H54 (cell line): ENCODE measurements around the gene DLX3.

ENCODE experiments used
- DNase-seq: peaks from one replicate; pipeline ENCODE4 v3.0.0; 2011; ENCODE audit warnings: low spot score, mixed read lengths; ENCODE audit not compliant: insufficient read length
- FAIRE-seq: peaks from 3 replicates; lab custom pipeline; 2011; peaks lifted over from hg19 to GRCh38; lab: Jason Lieb, UNC
- POLR2A ChIP-seq: IDR thresholded peaks from 2 replicates; pipeline ENCODE4 v1.6.1; 2011; ENCODE audit warnings: low read depth, mild to moderate bottlenecking, low read length

The DLX3 gene

GRCh38 chr17:49992191-49992932 lies 2.7 kb downstream of the DLX3 start:
- TF ChIP-seq POLR2A = no peak
- FAIRE-seq (no peak), DNase-seq (no peak)

- DNase-seq = no peak
- TF ChIP-seq POLR2A = no peak
- FAIRE-seq = no peak
Measured at GRCh38 chr17:49991409-49991808, 3.6 kb downstream of the DLX3 start.

- DNase-seq (no peak), FAIRE-seq (no peak)
- TF ChIP-seq POLR2A = no peak
Measured at GRCh38 chr17:49990921-49991320, 4.1 kb downstream of the DLX3 start.

- DNase-seq = no peak
- no peak for TF ChIP-seq POLR2A
- no peak for FAIRE-seq
Measured at GRCh38 chr17:49990331-49990730, 4.7 kb downstream of the DLX3 start.

DNA sequence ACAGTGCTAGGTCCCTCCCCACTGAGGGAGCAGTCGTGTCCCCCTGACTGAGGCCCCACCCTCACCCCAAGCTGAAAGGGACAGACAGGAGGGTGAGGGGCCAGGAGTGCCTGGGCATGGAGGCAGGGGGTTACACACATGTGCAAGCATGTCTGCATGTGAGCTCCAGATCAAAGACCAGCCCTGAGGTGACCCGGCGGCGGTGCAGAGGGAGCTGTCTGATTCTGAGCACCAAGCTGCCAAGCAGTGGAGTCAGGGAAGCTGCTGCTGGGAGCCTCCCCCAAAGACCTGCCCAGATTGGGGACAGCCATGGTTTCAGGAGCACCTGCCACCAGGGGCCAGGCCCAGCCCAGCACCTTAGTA lies 5.5 kb downstream of the DLX3 start:
- FAIRE-seq (no peak), DNase-seq (no peak)
- TF ChIP-seq POLR2A = no peak

GRCh38 chr17:49987681-49988441 lies 7.2 kb downstream of the DLX3 start:
- DNase-seq (peak; percentile 93), FAIRE-seq (no peak)
- TF ChIP-seq POLR2A = 0 out of 2 replicates have a peak, but pooled peaks have one; percentile 3

DNA sequence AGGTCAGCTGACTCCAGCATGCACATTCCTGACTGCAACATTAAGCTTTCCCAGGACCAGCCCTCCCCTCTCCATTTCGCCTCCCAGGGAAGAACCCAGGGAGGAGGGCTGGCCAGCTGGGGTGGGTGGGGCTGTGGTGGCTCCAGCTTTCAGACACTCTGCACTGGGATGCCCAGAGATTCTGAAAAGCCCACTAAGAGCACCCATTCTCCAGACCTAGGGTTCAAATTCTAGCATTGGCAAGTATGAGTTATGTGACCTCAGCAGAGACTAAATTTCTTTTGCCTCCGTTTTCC lies 7.8 kb downstream of the DLX3 start:
- no peak for FAIRE-seq
- no peak for TF ChIP-seq POLR2A
- no peak for DNase-seq

DNA sequence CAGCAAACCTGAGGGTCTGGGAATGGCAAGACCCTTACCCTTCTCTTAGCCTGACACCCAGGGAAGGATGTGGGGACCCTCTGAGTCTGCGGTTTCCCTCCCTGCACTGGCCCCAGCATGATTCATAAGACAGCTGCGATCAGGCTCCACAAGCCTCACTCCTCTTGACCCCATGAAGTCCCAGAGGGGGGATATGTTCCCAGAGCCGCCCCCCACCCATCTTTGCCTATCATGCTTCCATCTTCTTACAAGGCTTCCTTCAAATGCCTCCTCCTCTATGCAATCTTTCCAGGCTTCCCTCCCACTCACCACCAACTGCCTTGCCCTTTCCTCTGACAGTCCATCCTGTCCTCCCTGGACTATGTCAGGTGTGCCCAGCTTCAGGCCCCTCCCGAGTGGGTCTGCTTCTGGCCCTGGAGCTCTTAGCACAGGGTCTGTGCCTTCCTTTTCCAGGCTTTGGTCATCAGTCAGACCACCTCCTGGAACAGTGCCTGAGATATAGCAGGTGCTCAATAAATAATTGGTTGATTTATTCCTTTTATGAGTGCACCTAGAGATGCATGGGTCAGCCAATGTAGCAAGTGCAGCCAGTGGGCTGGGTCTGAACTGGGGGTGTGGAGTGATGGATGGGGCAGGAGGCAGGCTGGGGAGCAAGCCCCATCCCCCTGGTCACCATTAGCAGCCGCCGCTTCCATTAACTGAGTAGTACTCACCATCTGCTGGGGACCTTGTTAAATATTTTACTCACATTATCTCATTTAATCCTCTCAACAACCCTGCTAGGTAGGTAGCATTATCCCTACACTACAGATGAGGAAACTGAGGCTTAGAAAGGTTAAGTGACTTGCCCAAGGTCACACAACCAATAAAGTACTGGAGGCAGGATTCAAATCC lies 8.4 kb downstream of the DLX3 start:
- DNase-seq = no peak
- TF ChIP-seq POLR2A = no peak
- FAIRE-seq = no peak

DNA sequence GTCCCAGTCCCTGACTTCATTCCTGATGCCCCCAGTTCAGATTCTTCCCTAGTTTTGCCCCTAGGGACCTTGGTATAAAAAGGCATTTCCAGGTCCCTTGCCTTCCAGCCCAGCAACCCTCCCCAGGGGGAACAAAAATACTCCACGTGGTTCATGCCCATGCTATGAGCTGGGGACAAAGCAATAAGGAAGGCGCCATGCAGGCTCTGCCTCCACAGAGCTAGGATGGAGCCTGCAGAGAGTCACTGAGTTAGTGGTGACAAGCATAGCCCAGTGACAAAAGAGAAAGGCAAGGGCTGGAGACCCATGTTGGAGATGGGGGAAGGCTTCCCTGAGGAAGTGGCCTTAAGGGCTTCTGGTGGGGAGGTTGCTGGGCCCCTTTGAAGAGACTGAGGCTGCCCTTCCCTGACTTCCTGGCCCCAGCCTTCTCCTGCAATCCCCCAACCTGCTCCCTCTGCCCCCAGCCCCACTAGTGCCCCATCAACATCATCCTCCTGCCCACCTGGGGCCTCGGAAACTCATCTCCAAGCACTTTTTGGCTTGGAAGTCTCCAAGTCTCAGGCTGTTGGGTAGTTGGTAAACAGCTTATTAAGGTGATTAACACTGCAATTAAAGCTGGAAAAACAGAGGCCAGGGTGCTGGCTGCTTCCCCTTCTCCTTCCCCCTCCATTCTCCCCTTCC lies 9.6 kb downstream of the DLX3 start:
- FAIRE-seq = no peak
- DNase-seq = no peak

DNA sequence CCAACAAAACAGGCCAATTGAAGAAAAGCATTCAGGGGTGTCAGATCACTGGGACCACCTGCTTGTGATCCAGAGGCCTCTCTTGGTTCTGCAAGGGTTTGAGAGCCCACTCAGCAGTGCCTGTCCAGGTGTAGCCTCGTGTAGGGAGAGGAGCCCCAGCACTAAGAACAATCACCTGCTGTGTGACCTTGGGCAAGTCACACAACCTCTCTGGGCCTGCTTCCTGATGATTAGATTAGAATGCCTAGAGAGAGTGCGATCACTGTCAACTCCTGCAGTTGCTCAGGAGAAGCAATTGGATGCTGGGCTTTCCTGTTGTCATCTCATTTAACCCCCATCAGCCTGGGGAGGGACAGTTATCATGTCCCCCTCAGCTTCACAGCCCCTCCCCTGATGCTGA lies 10.2 kb downstream of the DLX3 start:
- TF ChIP-seq POLR2A = no peak
- no peak for FAIRE-seq
- DNase-seq = no peak

More for the DNA sequence above, 9.6 kb downstream of the DLX3 start:
- TF ChIP-seq POLR2A = no peak

DNA sequence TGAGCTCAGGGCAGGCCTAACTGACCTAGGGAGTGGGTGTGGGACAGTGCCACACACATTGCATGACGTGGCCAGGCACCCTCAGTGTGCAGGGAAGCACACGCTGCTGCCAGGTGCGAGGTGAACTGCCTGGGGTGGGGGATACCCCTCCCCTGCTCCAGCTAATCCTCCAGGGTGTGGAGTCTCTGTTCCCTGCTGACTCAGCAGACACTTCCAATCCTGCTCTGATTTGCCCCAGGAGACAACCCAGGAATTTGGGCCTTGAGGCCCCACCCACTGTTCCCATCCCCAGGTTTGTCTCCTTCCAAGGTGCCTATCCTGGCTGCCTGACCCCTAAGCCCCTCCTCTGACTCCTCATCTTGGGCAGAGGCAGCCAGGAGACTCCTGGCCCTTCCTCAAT lies 10.7 kb downstream of the DLX3 start:
- FAIRE-seq = no peak
- DNase-seq = no peak
- TF ChIP-seq POLR2A = no peak

GRCh38 chr17:49980703-49981197 lies 14.3 kb downstream of the DLX3 start:
- FAIRE-seq (no peak), DNase-seq (no peak)
- no peak for TF ChIP-seq POLR2A

DNA sequence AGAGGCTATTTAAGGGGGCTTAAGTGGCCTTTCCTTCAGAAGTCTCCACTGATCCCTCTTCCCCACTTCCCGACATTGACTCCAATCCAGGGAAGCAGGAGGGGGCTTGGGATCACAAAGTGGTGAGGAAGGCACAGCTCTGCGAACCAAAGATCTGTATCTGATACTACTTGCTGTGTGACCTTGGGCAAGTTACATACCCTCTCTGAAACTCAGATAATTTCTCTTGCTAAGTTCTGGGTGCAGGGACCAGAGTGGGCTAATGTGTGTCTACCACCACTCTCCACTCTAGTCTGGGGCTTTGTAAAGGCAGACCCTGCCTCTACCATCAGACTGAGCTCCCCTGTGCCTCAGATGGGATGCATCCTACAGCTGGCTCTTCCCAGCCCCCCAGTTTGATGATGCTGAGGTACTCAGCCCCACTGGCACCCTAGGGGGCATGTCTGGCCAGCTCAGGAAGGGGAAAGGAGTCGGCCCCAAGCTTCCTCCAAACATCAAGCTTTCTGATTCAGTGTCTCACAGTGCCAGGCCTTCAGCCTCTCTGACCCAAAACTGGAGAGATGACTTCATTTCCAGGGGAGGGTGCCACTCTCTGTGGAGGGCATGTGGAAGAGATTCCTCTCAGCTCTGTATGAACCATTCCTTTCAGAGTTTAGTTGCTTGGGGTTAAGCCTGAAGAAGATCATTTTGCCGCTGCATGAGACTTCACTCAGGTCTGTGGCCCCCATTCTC lies 15.1 kb downstream of the DLX3 start:
- FAIRE-seq (no peak), DNase-seq (peak; percentile 76)

More for the DNA sequence above, 15.1 kb downstream of the DLX3 start:
- TF ChIP-seq POLR2A = no peak
